Measurements from ENCODE around the gene TEAD2.
"Not testable (repeated sequence)": the region's sequence is repeated elsewhere in the genome, so short reads cannot be mapped to it uniquely, and the experiment has no call there.

Gene TEAD2

DNA sequence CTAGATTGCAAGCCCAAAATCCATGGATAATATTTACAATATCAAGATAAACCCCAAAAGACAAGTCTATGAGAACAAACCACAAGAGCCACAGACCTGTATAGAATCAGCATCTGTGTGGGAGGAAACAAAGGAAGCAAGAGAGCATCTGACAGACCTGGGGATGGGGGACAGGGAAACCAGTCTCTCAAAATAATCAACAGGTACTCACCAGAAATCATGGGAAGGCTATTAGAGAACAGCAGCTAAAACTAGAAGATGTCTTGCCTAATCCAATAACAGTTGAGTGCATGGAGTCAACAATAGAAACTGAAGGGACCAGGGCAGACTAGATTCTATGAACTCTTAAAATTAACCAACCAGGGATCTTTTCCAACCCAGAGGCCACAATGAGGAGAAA, 45.9 kb downstream of the TEAD2 start:
- DNase-seq (ENCODE audit: low read depth): no peak
- H3K4me3 ChIP-seq (ENCODE audit: low read depth, low read length): no peak overlapping the region
- no peak for TF ChIP-seq MYC (IDR thresholded peaks at IDR 0.05; ENCODE audit: low read depth, low read length)
- no peak for TF ChIP-seq POLR2A (IDR thresholded peaks at IDR 0.05; ENCODE audit: extremely low read depth, insufficient read length)
- TF ChIP-seq, protein P1, sequence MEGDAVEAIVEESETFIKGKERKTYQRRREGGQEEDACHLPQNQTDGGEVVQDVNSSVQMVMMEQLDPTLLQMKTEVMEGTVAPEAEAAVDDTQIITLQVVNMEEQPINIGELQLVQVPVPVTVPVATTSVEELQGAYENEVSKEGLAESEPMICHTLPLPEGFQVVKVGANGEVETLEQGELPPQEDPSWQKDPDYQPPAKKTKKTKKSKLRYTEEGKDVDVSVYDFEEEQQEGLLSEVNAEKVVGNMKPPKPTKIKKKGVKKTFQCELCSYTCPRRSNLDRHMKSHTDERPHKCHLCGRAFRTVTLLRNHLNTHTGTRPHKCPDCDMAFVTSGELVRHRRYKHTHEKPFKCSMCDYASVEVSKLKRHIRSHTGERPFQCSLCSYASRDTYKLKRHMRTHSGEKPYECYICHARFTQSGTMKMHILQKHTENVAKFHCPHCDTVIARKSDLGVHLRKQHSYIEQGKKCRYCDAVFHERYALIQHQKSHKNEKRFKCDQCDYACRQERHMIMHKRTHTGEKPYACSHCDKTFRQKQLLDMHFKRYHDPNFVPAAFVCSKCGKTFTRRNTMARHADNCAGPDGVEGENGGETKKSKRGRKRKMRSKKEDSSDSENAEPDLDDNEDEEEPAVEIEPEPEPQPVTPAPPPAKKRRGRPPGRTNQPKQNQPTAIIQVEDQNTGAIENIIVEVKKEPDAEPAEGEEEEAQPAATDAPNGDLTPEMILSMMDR (IDR thresholded peaks at IDR 0.05; ENCODE audit: low read depth, low read length): no peak
- TF ChIP-seq, protein P2, sequence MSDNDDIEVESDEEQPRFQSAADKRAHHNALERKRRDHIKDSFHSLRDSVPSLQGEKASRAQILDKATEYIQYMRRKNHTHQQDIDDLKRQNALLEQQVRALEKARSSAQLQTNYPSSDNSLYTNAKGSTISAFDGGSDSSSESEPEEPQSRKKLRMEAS (IDR thresholded peaks at IDR 0.05; ENCODE audit: low read depth, low read length): no peak

DNA sequence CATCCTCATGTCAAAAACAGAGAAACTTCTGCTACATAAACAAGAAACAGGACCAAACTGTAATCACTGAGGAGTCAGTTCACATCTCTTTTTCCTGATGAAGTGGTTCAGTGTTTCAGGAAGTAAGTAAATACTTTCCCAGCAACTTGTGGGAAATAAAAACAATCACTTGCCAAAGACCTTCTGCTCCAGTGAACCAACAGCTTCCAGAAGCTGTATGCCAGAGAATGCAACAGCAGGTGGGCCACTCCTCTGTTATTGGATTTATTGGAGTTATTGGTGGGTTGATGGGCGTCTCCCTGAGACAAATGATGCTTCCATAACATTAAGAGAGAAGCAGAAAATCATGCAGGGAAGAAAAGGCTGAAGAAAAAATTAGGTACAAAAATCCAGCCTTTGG, 47.1 kb downstream of the TEAD2 start:
- TF ChIP-seq, protein P2 (IDR thresholded peaks at IDR 0.05; ENCODE audit: low read depth, low read length): no peak
- TF ChIP-seq, protein P1 (IDR thresholded peaks at IDR 0.05; ENCODE audit: low read depth, low read length): no peak
- TF ChIP-seq POLR2A (IDR thresholded peaks at IDR 0.05; ENCODE audit: extremely low read depth, insufficient read length) (no peak), MYC (IDR thresholded peaks at IDR 0.05; ENCODE audit: low read depth, low read length) (no peak)
- no peak overlapping the region for H3K4me3 ChIP-seq (ENCODE audit: low read depth, low read length)
- no peak for DNase-seq (ENCODE audit: low read depth)

DNA sequence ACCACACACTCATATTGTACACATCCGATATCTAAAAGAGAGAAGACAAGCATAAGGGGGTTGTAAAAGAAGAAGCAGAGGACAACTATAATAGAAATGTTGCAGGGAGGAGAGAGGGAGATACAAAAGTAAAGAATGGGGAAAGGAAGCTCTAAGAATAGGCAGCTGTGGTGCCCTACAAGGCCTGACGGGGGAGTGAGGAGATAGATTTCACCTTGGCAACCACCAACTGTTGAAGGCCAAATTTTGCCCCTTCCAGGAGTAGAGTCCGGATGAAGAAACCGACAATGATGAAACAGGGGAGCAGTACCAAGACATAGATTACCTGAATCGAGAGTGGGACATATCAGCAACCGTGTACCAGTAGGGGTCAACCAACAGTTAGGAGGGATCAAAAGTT, 53.1 kb downstream of the TEAD2 start:
- H3K4me3 ChIP-seq (ENCODE audit: low read depth, low read length): no peak overlapping the region
- DNase-seq (ENCODE audit: low read depth): no peak
- TF ChIP-seq MYC (IDR thresholded peaks at IDR 0.05; ENCODE audit: low read depth, low read length): no peak
- TF ChIP-seq, protein P2 (IDR thresholded peaks at IDR 0.05; ENCODE audit: low read depth, low read length): no peak
- no peak for TF ChIP-seq POLR2A (IDR thresholded peaks at IDR 0.05; ENCODE audit: extremely low read depth, insufficient read length)
- TF ChIP-seq, protein P1 (IDR thresholded peaks at IDR 0.05; ENCODE audit: low read depth, low read length): no peak

DNA sequence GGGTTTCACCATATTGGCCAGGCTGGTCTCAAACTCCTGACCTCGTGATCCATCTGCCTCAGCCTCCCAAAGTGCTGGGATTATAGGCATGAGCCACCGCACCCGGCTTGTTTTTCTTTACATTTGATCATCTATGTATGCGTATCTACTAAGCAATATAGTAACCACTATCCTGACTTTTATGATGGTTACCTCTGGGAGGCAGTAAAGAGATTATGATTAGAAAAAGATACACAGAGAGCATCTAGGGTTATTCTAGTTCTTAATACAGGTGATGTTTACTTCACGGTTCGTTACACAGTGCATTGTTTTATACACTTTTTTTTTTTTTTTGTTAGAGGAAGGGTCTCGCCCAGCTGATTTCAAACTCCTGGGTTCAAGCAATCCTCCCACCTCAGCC, 55.5 kb downstream of the TEAD2 start:
- not testable (repeated sequence) for DNase-seq (ENCODE audit: low read depth); H3K4me3 ChIP-seq (ENCODE audit: low read depth, low read length)

DNA sequence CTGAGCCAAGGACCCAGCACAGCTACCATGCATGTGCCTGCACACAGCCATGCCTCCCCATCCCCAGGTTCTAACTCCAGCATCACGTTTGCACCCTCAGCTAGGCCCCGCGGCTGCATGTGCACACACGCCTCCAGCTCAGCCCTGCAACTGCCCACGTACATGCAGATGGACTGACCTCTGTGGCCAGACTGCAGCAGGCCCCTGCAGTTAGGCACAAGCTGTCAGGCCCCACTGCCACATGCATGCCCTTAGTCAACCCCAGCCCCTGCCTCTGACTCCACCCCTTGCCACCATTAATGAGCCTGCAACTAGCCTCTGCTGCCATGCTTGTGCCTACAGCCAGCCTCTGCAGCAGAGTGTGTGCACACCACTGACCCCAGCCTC, 60.4 kb downstream of the TEAD2 start:
- no peak for TF ChIP-seq POLR2A (IDR thresholded peaks at IDR 0.05; ENCODE audit: extremely low read depth, insufficient read length)
- TF ChIP-seq MYC (IDR thresholded peaks at IDR 0.05; ENCODE audit: low read depth, low read length): no peak
- TF ChIP-seq, protein P1 (IDR thresholded peaks at IDR 0.05; ENCODE audit: low read depth, low read length): no peak
- TF ChIP-seq, protein P2 (IDR thresholded peaks at IDR 0.05; ENCODE audit: low read depth, low read length): no peak
- DNase-seq (ENCODE audit: low read depth): no peak
- H3K4me3 ChIP-seq (ENCODE audit: low read depth, low read length): no peak overlapping the region

DNA sequence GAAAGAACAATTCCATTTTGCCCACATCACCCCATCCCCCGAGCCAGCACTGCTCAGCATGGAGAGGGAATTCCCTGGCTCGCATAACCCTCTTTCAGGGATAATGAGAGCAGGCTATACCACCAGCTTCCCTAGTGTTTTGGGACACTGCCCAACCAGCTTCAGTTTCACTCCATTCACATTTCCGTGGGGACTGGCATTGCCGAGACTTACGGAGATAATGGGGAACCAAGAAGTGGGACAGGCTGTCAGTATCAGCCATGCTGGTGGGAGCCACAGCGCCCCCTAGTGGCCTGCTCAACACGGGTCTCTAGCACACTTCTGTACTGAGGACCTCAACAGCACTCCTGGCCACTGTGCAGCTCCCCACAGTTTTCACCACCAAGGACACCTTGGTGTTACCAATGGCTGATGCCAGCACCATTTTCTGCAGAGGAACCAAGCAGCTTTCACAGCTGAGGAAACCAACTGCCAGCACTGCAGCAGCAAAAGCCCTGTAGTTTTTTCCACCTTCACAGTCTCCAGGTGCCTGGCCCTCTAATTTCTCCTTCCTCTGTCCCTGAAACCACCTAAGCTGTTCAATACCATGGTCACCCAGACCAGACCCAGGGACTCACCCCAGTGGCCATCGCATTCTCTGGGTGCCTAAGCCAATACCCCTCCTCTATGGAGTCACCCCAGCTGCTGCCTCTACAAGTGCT, 60.9 kb downstream of the TEAD2 start:
- DNase-seq (ENCODE audit: low read depth): peak; percentile 77
- TF ChIP-seq POLR2A (IDR thresholded peaks at IDR 0.05; ENCODE audit: extremely low read depth, insufficient read length): no peak
- peak; percentile 55 for TF ChIP-seq MYC (IDR thresholded peaks at IDR 0.05; ENCODE audit: low read depth, low read length)
- TF ChIP-seq, protein P2 (IDR thresholded peaks at IDR 0.05; ENCODE audit: low read depth, low read length): peak; percentile 61
- TF ChIP-seq, protein P1 (IDR thresholded peaks at IDR 0.05; ENCODE audit: low read depth, low read length): peak; percentile 94
- H3K4me3 ChIP-seq (ENCODE audit: low read depth, low read length): no peak overlapping the region

DNA sequence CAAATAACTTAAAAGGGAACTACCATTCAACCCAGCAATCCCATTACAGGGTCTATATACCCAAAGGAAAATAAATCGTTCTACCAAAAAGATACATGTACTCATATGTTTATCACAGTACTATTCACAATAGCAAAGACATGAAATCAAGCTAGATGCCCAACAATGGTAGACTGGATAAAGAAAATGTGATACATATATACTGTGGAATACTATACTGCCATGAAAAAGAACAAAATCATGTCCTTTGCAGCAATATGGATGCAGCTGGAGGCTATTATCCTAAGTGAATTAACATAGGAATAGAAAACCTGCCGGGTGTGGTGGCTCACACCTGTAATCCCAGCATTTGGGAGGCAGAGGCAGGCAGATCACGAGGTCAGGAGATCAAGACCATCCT, 63.6 kb downstream of the TEAD2 start:
- DNase-seq (ENCODE audit: low read depth); H3K4me3 ChIP-seq (ENCODE audit: low read depth, low read length): not testable (repeated sequence)
